ENCODE data around the gene CCDC14.

CCDC14 gene

DNA sequence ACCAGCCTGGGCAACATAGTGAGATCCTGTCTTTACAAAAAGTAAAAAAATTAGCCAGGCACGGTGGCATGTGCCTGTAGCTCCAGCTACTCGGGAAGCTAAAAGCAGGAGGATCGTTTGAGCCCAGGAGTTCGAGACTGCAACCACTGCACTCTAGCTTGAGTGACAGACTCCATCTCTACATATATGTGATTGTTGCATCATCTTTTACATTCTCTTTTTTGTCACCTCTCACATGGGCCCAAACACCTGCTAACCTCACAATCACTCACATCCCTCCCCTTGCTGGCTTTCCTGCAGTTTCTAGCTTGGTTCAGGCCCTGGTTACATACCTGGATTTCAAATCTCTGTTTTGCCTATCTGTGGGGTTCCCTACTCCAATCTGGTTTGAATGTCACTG is 96.3 kb downstream of the CCDC14 start:
- TF ChIP-seq EZH2 (IDR thresholded peaks at IDR 0.05) (no peak), FOXP2 (optimal IDR thresholded peaks at IDR 0.05; ENCODE audit: control extremely low read depth, extremely low read length, insufficient read depth) (no peak), POLR2AphosphoS5 (IDR thresholded peaks at IDR 0.05; ENCODE audit: borderline replicate concordance, low read depth, low read length) (no peak)
- Histone ChIP-seq H3K9me3 (ENCODE audit: low read depth, low read length) (no peaks in the 10 kb centered on the region), H3K9ac (ENCODE audit: insufficient read length) (no peak overlapping the region), H3K4me3 (no peak overlapping the region), H3K36me3 (ENCODE audit: insufficient read depth, low read length) (no peaks in the 10 kb centered on the region), H3K27ac (no peak overlapping the region)
- DNase-seq (ENCODE audit: low read depth, low spot score) = no peak
